ENCODE measurements around the gene NPR3.

NPR3 gene, protein sequence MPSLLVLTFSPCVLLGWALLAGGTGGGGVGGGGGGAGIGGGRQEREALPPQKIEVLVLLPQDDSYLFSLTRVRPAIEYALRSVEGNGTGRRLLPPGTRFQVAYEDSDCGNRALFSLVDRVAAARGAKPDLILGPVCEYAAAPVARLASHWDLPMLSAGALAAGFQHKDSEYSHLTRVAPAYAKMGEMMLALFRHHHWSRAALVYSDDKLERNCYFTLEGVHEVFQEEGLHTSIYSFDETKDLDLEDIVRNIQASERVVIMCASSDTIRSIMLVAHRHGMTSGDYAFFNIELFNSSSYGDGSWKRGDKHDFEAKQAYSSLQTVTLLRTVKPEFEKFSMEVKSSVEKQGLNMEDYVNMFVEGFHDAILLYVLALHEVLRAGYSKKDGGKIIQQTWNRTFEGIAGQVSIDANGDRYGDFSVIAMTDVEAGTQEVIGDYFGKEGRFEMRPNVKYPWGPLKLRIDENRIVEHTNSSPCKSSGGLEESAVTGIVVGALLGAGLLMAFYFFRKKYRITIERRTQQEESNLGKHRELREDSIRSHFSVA
- 0 to 0.14 reads per million in 2 donors for total RNA-seq

- no peak for DNase-seq
These were observed at the start of gene NPR3 for GRCh38 chr5:32710550-32711361. Gene NPR3, plus strand, starts transcription at chr5:32711321. Its CDS starts 456 bp downstream, at chr5:32711777.

- DNase-seq = no peak
These were observed 46.6 kb upstream of the NPR3 start for GRCh38 chr5:32664523-32664922.

GRCh38 chr5:32668552-32668951 lies 42.6 kb upstream of the NPR3 start:
- DNase-seq = no peak

DNA sequence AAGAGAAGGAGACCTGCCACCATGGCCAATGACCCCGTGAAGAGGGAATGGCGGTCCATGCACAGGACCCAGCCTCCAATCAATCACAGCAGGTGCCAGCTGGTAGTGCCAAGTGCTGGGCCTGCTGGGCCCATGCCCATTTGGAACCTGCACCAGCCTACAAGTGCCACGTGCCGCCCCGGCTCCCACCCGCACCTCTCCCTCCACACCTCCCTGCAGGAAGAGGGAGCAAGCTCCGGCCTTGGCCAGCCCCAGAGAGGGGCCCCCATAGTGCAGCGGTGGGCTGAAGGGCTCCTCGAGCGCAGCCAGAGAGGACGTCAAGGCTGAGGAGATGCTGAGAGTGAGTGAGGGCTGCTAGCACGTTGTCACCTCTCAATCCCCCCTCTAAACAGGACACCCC lies 37.8 kb upstream of the NPR3 start:
- no peak for DNase-seq

GRCh38 chr5:32677023-32677422 lies 34.1 kb upstream of the NPR3 start:
- no peak for DNase-seq

DNA sequence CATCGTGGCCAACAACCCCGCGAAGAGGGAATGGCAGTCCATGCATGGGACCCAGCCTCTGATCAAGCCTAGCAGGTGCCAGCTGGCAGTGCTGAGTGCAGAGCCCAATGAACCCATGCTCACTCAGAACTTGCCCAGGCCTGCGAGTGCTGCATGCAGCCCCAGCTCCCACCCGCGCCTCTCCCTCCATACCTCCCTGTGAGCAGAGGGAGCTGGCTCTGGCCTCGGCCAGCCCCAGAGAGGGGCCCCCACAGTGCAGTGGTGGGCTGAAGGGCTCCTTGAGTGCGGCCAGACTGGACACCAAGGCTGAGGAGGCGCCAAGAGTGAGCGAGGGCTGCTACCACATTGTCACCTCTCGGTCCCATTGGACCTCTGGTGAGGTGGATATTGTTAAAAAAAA lies 32.6 kb upstream of the NPR3 start:
- DNase-seq = no peak

DNA sequence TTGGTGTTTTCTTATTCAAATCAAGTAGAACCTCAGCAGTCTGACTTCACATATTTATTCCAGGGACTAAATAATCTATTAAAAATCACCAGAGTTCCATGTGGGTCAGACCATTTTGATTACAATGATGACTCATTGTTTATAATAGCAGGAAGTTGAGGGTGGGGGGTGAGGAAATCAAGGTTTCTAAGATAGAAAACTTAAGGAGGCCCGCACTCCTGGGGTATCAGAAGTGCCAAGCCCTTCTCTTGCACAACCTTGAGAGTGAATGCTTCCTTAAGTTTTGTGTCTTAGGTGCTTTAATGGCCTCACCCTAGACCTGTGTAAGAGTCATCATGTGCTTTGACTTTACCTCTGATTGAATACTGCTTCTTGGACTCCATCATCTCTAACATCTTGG lies 31.9 kb upstream of the NPR3 start:
- DNase-seq = no peak

DNA sequence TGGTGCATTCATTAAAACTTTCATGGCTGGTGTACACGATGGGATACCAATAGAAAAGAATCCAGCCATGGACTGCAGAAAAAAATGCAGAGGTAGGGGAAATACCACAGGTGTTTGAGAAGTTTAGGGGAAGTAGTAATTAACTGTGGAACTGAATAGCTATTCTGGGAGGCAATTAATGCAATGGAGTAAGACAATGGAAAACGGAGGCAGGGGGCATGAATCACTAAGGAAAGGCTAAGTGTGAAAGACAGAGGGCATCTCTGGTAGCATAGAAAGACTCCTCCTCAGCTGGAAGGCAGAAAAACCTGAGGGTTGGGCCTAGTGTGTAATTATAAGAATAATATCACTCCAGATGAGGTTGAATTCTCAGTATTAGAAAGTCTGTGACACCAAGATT lies 30.9 kb upstream of the NPR3 start:
- no peak for DNase-seq

GRCh38 chr5:32683125-32683524 lies 28.0 kb upstream of the NPR3 start:
- DNase-seq = no peak

DNA sequence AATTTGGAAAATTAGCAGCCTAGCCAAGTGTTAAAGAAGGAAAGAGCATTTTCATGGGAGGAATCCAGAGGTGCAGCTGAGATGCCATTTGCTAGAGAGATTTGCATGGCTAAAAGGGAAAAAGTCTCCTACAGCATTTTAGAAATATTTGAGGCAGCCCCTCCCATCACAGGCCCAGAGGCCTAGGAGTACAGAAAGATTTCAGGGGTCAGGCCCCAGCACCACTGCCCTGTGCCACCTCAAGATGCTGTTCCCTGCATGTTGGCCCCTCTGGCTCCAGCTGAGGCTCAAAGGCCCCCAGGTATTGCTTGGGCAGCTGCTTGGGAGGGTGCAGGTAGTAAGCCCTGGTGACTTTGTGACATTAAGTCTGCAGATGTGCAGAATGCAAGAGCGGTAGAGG lies 26.9 kb upstream of the NPR3 start:
- no peak for DNase-seq

DNA sequence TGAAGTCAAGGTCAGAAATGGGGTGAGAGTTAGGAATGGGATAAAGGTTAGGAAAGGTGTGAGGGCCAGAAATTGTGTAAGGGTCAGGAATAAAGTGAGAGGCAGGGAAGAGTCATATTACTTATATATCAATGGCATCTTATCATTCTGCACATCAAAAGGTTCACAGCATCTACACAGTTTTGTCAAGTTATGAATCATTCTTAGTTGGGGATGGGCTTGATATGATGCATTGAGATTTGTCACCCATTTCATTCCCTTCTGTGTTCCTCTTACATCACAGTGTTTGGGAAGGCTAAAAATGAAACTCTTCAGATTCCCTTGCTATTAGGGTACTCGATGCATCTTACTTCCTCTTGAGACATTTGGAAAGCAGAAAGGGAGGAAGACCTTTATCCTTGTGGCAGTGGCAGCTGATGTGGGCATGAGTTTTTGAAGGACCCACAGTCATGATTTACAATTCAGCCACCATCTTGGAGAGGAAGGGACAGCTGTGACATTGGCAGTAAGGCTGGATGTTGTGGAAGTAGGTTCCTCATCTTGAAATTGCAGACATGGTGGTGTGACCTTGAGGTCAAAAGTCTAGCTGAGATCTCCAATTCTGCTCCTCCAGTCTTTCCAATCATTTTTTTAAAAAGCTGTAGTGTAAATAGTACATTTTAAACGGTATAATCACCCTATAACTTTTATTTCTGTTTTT lies 24.2 kb upstream of the NPR3 start:
- no peak for DNase-seq

DNA sequence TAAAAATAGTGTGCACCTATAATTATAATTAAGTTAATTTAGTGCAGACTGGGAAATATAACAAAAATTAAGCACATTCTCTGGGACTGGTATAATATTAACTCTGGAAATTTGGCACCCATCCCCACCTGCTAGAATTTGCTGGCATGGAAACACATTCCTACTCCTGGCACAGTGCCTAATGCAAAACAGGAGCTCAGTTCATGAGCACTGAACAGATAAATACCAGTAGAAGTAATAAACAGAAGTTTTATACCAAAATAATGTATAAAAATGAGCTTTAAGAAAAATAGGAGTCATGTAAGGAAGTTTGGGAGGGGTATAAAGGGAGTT lies 23.7 kb upstream of the NPR3 start:
- DNase-seq = no peak

DNA sequence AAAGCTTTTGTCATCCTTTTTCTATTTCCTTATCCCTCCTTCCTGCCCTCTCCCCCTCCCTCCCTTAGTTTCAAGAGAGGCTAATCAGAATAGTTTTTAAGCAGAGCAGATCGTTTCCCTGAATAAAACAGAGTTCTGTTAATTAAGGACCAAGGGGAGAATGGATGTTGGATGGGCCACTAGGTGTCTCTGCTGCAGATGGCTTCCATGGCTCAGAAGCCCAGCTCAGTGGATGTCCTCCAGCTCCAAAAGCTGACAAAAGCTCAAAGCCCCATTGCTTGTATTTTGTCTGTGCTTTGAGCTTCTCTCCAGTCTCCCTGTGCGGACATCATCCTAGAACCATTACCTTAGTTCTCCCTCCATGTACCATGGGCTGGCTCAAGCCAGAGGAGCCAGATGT lies 21.0 kb upstream of the NPR3 start:
- no peak for DNase-seq

GRCh38 chr5:32690666-32691065 lies 20.5 kb upstream of the NPR3 start:
- no peak for DNase-seq

DNA sequence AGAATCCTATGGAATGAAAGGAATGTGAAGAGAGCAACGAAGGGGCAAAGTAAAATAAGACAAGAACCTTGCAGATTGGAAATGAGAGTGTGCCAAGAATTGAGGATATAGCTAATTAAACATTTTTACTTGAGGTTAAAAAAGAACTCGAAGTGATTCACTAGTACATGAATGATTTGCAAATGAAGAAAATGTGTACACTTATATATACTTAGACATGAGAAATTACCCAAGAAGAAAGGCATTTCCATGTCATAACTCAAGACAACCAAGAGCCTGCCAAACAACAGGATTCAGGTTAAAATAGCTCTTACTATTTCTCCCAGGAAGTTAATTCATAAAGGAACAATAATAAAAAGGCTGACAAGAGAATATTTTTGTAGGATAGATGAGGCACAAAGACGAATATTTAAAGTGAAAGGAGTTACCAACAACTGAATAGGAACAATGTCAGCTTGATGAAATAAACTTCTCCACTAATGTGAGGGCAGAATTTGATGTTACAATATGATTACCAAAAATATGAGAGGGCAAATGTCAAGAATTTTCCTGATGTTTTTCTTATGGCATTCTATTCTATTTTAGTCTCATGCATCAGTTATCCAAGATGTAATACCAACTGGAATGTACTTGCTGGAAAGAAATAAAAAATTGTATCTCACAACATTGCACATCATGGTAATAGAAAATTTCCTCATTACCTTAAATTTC lies 18.9 kb upstream of the NPR3 start:
- no peak for DNase-seq

- no peak for DNase-seq
These were observed 7.2 kb upstream of the NPR3 start for GRCh38 chr5:32703957-32704356.

- DNase-seq = no peak
These were observed 3.6 kb upstream of the NPR3 start for GRCh38 chr5:32707418-32707997.

DNA sequence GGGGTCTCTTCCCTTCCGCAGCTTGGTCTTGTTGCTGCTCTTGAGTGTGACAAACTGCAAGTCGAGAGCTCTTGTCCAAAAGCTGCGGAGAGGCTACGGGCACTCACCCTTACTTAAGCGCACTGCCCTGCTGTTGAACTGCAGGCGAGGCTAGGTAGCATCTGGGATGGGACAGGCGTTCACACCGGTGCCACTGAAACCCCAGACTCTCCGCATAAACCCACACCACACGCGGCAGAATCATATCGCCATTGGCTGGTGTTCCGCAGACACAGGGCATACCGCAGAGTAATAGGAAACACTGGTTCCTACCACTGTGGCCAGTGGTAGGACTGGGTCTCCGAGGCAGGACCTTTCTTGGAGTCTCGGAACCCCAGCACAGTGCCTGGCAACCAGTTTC lies 2.2 kb upstream of the NPR3 start:
- DNase-seq = no peak

GRCh38 chr5:32709750-32710549 lies 1.2 kb upstream of the NPR3 start:
- DNase-seq = no peak

DNA sequence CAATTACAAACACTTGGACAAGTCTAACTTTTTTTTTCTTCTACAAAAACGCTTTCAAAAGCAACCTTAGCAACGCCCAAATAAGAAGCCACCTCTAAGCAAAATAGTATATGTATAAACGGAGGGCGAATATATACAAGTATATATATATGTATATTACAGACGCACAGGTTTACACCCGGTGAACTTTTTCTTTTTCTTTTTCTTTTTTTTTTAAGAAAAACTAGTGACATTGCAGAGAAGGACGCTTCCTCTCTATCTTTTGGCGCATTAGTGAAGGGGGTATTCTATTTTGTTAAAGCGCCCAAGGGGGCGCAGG lies 200 bp downstream of the NPR3 start:
- DNase-seq = no peak

- no peak for DNase-seq
These were observed 760 bp downstream of the NPR3 start for GRCh38 chr5:32711681-32712480.
